Medulla oblongata (tissue), 1 donor: ENCODE measurements around the gene TTC33.

Source experiments
- DNase-seq: peaks from one replicate; pipeline ENCODE4 v3.0.0-alpha.2; 2015; ENCODE audit errors: extremely low spot score

Gene TTC33

GRCh38 chr5:40521108-40521785 lies 234.5 kb downstream of the TTC33 start:
- no peak for DNase-seq

GRCh38 chr5:40518485-40518917 lies 237.3 kb downstream of the TTC33 start:
- no peak for DNase-seq

- no peak for DNase-seq
Observed at GRCh38 chr5:40515476-40515875, 240.3 kb downstream of the TTC33 start.

- no peak for DNase-seq
Observed at GRCh38 chr5:40514976-40515375, 240.8 kb downstream of the TTC33 start.

- no peak for DNase-seq
Observed at GRCh38 chr5:40511801-40512200, 244.0 kb downstream of the TTC33 start.

GRCh38 chr5:40507095-40507494 lies 248.7 kb downstream of the TTC33 start:
- DNase-seq, result no peak

GRCh38 chr5:40505031-40505430 lies 250.7 kb downstream of the TTC33 start:
- no peak for DNase-seq

- peak; percentile 41 for DNase-seq
Observed at GRCh38 chr5:40503439-40503838, 252.3 kb downstream of the TTC33 start.

- DNase-seq, result peak; percentile 58
Observed at GRCh38 chr5:40502736-40503135, 253.0 kb downstream of the TTC33 start.

GRCh38 chr5:40501711-40502444 lies 253.9 kb downstream of the TTC33 start:
- DNase-seq, result no peak

GRCh38 chr5:40499518-40500273 lies 256.1 kb downstream of the TTC33 start:
- DNase-seq, result no peak

- DNase-seq, result no peak
Observed at GRCh38 chr5:40499007-40499406, 256.8 kb downstream of the TTC33 start.

- DNase-seq, result no peak
Observed at GRCh38 chr5:40497573-40497972, 258.2 kb downstream of the TTC33 start.

- no peak for DNase-seq
Observed at GRCh38 chr5:40495237-40495635, 260.5 kb downstream of the TTC33 start.

- no peak for DNase-seq
Observed at GRCh38 chr5:40494631-40495236, 261.0 kb downstream of the TTC33 start.

- DNase-seq, result no peak
Observed at GRCh38 chr5:40492056-40492455, 263.7 kb downstream of the TTC33 start.

- no peak for DNase-seq
Observed at GRCh38 chr5:40491644-40492043, 264.1 kb downstream of the TTC33 start.

- DNase-seq, result no peak
Observed at GRCh38 chr5:40490464-40491111, 265.2 kb downstream of the TTC33 start.

GRCh38 chr5:40489421-40489820 lies 266.3 kb downstream of the TTC33 start:
- no peak for DNase-seq

- DNase-seq, result peak; percentile 82
Observed at GRCh38 chr5:40486437-40487275, 269.1 kb downstream of the TTC33 start.
